ENCODE results near the gene EPN3. TPM values are rescaled to one million over a fixed set of nuclear protein-coding genes. Genes with fewer than 3 reads are reported as not detected.
A peak's percentile ranks its signal among the peaks of the same experiment; 100 is the strongest.

Gene EPN3
- not detected in 2 replicates for total RNA-seq (2014; rRNA removed; shearing (Covaris generic))

DNA sequence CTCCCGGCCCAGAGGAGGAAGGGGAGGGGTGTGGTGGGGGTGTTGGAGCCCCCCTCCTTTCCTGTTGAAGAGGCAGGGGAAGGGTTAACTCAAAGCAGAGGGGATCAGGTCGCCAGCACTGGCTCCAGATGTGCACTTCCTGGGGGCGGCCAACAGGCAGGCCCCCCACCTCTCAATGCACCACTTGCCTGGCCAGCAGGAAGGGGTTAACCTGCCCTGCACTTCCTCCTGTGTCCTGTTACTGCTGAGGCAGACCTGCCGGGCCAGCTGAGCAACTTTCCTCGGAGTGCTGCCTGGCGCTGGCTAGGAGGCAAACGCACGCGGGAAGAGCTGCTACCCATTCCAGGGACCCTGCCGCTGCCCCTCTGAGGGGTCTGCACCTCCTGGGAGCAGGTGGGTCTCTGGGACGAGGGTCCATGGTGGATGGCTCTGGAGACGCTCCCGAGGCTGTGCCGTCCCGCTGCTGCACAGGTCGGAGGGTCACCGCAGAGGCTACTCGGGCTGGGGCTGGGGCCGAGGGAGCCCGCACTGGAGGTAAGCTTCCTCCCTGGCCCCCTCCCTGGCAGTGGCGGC lies at the start of gene EPN3:
Gene EPN3 (plus strand): TSS at position 284 of the 573 bp plus-strand sequence. CDS start 3,822 bp downstream, outside the sequence.
- DNase-seq (ENCODE audit: low read depth), result no peak

DNA sequence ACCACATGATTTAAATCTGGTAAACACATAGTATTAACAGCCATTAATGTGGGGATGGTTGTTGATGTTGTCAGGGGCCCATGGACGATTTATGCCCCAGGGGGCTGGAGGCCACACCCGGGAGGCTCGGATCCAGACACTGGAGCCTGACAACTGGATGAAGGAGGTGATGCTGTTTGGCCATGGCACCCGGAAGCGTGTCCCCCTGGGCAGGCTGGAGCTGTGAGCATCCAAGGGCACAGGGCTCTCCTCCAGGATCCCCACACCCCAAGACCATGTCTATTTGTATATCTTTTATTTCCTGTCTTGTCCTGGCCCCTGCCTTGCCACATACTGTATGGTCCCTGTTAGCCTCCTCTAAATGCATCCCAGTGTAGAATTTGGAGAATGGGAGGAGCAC lies 49.3 kb upstream of the EPN3 start:
- no peak for DNase-seq (ENCODE audit: low read depth)

DNA sequence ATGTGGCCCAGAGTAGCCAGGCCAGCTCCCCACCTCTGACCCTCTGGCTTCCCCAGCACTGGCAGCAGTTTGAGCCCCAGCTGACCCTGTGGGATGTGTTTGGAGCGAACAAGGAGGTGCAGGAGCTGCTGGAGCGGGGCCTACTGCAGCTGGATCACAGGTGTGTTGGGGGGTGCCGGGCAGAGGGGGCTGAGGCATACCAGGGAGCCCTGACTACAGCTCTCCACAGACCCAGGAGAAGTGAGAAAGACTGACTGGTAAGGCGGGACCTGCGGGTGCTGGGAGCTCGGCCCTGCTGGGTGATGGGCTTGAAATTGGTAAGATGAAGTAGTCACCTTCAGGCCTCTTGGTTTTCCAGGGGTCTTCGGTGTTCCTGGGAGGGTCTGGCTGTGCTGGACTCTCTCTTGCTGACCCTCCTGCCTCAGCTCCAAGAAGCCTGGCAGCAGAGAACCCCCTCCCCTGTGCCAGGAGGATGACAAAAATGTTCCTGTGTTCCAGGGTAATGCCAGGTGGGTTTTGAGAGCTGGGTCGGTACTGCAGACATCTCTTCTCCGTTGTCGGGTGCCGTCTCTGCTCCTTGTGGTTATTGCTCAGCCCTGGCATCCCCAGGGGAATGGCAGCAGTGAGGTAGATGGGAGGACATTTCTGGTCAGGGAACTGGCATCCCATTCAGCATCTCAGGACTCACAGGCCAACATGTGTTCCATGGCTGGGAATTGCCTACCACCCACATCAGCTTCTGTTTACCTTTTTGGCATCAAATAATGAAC lies 48.0 kb upstream of the EPN3 start:
- DNase-seq (ENCODE audit: low read depth), result no peak

DNA sequence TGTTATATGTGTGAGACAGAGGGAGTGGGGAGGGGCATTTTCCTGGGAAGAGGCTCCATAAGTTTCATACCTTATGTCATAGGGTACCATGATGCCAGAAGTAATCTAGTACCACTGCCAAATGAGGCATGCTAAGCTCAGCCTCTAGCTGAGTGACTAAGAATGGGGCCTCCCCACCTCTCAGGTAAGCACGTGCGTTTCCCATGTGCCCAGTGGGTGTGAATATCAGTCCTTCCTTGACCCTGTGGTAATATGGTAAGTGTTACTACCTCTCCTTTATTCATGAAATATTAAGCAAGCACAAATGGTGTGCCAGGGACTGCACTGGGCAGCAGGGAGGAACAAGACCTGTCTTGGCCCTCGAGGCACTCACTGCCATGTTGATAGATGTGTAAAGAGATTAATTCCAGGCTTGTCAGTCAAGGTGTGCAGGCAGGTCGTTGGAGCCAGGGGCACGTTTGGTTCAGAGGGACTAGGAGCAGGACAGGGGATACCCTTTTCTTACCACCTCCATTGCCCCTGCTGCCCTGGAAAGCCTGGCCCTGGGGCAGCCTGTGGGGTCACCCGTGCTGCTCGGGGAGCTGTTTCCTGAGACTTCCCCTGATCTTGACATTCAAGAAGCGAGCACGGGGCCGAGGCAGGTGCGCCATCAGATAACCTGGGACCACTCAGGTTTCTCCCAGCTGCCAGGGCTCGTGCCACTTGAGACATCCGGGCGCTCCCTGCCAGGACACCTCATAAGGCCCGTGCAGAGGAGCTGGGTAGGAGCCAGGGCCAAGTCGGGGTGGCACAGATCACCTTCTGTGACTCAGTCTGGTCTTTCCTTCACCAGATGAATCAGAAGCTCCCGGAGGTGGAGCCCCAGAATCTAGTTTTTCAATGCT lies 45.1 kb upstream of the EPN3 start:
- DNase-seq (ENCODE audit: low read depth), result peak; percentile 36

DNA sequence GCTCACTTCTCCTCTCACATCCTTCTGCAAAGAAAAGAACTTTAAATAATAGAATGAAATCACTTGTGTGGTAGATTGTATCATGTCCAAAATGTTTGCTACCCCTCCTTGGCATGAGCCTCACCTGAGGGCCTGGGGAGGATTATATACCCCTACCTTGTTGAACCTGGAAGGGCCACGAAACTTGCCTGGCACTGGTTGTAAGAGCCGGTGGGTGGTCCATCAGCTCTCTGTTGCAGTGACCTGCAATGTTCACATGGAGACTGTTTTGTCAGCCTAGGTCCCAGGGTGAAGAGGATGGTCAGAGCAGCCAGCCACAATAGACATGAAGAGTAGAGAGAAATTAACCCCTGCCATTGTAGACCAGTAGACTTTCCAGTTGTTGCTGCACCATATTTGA lies 43.7 kb upstream of the EPN3 start:
- DNase-seq (ENCODE audit: low read depth), result no peak

DNA sequence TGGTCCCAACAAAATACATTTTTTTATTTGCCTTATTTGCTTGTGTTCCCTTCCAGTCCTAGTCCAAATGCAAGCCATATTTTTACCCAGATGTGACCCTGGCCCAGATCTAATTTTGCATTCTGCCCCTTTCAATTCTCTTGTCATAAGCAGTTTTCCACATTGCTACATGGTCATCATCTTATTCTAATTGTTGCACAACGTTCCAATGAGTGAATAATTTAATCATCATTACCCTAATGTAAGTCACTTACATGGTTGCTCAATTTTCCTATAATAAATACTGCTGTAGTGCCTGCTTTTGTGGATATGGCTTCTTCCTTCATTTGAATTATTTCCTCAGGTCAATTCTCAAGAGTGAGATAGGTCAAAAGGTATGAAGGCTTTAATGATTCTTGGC lies 41.0 kb upstream of the EPN3 start:
- no peak for DNase-seq (ENCODE audit: low read depth)

DNA sequence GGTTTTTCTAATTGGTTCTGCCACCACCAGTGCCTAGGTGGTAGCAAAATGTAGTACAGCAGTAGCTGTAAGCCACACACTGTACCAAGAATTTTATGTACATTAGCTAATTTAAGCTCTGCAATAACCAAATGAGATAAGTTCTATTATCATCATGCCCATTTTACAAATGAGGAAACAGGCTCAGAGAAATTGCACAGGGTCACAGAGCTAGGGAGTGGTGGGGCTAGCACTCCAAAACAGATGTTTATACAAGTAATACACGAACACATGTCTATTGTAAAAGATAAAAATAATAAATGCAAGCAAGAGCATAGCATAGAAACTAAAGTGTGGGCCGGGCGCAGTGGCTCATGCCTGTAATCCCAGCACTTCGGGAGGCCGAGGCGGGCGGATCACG lies 40.3 kb upstream of the EPN3 start:
- no peak for DNase-seq (ENCODE audit: low read depth)

DNA sequence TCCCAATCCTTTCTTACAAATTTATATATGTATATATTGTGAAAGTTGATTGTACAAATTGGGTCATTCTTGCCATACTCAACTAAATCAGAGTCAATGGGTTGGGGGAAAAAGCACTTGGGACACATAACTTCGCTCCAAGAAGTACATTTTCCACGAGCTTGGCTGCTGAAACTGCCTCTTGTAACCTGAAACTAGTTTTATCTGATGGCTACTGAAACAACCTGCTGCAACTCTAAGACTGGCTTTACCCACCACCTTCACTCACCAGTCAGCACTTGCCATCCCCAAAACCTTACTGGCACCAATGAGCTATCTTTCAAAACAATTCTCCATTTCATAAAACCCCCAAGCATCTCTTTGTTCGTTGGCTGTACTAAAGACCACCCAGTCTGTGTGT lies 38.8 kb upstream of the EPN3 start:
- no peak for DNase-seq (ENCODE audit: low read depth)

DNA sequence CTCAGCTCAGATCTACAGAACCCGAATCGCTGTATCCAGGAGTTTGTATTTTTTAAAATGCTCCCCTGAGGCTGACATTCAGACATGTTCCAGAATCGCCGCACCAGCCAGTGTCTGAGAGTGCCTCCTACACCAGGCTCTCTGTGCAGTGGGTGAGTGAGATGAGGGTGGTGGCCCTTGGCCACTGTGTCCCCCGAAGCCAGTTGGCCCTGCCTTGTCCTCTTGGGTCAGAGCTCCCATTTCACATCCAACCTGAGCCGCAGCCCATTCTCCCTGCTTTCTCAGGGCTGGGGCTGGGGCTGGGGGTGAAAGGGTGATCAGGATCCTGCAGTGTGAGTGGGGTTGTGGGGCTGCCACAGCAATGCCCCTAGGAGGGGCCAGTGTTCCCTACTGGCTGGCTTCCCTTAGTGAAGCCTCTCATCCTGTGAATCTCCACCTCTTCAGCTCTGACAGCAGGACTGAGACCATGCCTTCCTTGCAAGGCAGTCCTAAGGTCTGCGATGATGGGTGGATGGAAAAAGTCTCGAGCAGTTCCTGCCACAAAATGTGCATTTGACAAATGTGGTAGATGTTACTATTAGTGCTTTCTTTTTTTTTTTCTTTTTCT lies 37.2 kb upstream of the EPN3 start:
- no peak for DNase-seq (ENCODE audit: low read depth)

DNA sequence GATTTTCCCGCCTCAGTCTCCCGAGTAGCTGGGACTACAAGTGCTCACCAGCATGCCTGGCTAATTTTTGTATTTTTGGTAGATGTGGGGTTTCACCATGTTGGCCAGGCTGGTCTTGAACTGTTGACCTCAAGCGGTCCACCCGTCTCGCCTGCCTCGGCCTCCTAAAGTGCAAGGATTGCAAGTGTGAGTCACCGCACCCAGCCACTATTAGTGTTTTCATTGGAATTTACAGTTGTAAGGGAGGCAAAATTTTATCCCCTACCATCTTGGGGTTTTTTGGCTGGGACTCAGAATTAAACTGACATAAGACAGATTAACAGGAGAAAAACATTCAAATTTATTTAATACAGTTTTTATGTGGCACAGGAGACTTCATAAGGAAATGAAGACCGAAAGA lies 36.6 kb upstream of the EPN3 start:
- DNase-seq (ENCODE audit: low read depth), result peak; percentile 36

DNA sequence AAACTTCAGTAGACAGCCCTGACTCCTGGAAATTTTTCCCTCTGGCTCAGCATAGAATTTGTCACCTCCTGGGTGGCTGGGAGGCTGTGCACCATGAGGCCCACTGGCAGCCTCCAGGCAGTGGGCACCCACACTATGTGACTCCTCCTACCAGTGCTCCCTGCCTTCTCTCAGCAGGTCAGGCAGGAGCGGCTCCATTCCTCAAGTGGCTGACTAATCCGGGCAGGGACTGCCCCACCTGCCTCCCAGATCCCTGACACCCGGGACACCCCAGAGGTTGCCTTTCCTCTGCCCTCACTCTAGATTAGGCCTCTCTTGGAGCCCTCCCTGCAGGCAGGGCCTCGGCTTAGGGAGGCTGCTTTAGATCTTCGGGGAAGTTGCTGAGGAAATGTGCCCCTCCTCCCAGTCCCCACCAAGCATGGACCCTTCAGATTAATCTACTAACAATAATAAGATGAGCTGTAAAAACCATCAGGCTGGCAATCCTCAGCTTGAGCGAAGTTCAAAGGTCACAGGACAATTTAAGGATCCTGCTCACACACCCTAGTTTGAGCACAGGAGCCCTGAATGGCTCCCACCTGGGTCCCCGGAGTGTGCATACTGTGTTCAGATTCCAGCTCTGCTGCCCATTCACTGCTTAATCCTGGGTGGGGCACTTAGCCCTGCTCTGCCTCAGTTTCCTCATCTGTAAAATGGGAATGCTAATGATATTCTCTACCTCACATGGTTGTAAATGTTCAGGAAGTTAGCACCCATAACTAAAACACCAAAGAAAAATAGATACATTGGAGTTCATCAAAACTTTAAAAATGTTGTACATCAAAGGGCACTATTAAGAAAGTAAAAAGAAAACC lies 34.3 kb upstream of the EPN3 start:
- no peak for DNase-seq (ENCODE audit: low read depth)

DNA sequence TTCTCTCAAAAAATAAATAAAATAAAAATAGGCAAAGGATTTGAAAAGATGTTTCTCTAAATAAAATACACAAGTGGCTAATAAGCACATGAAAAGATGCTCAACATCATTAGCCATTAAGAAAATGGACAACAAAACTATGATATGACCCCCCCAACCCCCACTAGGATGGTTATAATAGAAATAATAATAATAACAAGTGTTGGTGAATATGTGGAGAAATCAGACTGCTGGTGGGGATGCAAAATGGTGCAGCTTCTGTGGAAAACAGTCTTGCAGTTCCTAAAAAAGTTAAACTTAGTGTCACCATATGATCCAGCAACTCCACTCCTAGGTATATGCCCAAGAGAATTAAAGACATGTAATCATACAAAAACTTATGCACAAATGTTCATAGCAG lies 33.3 kb upstream of the EPN3 start:
- no peak for DNase-seq (ENCODE audit: low read depth)

DNA sequence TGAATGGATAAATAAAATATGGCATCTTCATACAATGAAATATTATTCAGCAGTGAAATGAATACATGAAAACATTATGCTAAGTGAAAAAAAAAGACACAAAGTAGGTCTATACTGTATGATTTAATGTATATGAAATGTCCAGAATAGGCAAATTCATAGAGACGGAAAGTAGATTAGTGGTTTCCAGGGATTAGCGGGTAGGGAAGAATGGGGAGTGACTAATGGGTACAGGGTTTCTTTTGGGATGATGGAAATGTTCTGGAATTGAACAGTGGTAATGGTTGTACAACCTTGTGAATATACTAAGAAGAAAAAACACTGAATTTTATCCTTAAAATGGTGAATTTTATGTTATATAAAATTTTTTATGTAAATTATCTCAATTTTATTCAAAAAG lies 32.8 kb upstream of the EPN3 start:
- DNase-seq (ENCODE audit: low read depth), result no peak

DNA sequence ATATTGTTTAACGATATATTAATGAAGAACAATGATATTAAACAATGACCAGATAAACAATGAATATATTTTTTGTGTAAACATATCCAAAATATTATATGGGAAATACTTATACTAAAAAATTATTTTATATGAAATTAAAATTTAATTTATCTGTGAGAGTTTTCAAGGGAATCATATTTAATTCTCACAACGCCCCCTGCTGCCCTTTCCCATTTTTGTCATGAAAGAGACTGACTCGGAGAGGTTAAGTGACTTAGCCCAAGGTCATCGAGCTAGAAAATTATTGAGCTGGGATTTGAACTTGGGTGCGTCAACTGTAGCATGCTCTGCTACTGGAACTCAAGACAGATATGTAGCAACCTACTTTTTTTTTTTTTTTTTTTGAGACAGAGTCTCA lies 31.5 kb upstream of the EPN3 start:
- peak; percentile 27 for DNase-seq (ENCODE audit: low read depth)

DNA sequence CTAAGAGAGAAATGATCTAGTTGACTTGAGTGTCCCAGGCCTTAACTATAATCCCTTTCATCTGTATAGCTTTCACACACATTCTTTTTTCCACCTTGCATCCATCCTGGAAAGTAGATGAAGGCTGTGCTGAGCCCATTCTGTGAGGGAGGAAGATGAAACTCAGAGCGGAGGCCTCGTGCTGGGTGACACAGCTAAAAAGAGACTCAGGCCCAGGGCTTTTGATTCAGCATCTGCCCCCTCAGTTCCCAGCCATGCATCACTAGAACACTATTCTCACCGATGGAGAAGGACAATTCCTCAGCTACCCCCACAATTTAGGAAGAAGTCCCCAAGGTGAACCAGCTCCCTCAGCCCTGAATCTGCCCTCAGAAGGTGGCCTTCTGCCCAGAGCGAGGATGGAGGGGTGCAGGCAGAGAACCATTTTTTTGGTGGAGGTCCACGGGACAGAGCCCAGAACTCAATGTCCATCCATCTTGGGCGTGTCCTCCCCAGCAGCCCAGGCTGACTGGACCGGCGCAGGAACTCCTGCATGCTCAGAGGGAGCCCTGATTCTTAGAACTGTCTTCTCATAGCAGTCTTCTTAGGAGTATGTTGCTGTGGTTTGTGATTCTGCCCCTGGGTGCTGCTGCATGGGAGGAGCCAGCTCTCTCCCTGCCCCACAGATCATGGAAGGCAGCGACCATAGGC lies 30.1 kb upstream of the EPN3 start:
- no peak for DNase-seq (ENCODE audit: low read depth)

DNA sequence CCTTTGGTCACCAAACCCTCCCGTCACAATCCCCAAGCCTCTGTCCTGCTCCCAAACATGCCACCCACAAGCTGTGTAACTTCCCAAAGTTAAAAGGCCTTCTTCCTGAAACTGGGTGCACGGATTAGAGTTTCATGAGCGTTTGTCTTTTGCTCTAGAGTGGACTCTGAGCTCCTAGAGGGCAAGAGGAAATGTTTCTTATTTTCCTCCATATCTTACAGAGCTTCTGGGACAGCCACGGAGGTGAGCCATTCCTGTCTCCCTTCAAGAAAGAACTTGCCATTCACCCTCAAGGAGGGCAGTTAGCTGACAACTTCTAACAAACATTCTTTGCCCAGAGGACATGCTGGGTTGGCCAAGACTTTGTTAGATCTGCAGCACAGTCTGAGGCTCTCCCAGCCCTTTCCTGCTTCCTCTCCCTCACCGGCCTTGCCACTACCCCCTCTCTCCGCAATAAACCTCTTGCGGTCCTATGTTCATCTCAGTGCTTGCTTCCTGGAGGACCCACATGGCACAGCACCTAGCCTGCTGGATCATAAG lies 26.9 kb upstream of the EPN3 start:
- DNase-seq (ENCODE audit: low read depth), result no peak

DNA sequence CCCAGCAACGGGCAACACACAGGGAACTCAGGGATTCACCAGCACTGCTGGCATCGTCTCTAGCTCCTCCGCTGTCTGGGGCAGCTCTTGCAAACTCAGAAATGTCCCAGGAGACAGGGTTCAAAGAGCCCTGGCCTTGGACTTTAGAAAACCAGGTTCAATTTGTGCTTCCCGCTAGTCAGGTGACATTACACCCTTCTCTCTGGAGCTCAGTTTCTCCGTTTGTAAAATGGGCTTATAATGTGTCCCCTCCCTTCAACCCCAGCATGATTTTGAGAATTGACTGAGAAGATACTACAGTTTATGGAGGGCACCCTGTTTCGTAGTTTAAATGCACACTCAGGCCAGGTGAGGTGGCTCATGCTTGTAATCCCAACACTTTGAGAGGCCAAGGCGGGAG lies 26.2 kb upstream of the EPN3 start:
- DNase-seq (ENCODE audit: low read depth), result no peak

DNA sequence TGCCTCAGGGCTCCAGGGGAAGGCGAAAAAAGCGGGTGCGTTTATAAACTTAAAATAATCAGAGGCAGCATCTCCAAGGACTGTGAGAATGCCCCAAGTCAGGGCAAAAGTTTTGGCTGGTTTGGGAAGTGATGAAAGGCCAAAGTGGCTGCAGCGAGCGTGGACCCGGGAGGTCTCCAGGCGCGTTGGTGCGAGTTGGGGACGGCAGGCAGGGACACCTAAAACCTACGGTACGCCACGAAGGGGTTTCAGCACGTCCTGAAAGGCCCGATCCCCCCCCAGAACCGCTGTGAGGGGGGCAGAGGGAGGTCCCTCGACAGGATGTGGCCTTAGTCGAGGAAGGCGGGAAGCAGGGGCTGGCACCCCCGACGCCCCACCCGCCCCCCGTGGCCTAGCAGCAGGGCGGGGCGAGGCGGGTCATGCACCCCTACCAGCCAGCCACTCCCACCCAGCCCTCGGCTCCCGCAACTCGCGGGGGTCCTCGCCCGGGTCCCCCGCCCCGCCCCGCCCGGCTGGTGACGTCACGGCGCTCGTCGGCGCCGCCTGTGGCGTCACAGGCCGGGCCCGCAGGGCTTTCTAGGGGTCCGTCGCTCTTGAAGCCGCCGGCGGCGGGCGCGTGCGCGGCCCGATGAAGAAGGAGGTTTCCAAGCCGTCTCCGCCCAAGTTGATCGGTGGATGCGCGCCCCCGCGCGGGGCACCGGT lies 24.5 kb upstream of the EPN3 start, which contains the start of gene MYCBPAP:
Gene MYCBPAP (plus strand): TSS at position 569 of the 702 bp plus-strand sequence. CDS start 236 bp downstream, outside the sequence.
- peak; percentile 70 for DNase-seq (ENCODE audit: low read depth)
